ENCODE results near the gene COX10.

DNA sequence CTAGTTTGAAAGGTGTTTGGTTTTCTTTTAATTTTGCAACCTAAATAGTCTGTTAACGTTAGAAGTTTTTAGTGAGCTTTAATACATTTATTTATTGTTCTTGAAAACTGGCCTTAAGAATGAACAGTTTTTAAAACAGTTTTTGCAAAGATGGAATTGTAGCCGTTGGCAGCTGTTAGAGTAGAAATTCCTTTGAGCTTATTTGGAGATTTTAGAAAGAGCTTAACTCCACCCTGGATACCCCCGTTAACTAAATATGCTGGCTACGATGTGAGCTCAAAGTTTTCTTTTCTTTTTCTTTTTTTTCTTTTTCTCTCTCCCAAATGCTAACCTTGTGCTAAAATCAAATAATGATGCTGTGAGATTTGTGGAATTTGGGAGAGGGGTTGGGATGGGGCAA is 75.2 kb downstream of the COX10 start:
- TF ChIP-seq GATA1 (IDR thresholded peaks at IDR 0.05; ENCODE audit: low read depth, low read length) (no peak), POLR2A (IDR thresholded peaks at IDR 0.05; ENCODE audit: low read length) (no peak)

Measured in erythroblast (primary cell).